ENCODE results near the gene PSMA7. TPM values are rescaled to one million over a fixed set of nuclear protein-coding genes. Genes with fewer than 3 reads are reported as not detected.
"Not testable (repeated sequence)": the region's sequence is repeated elsewhere in the genome, so short reads cannot be mapped to it uniquely, and the experiment has no call there.

PSMA7 gene
- total RNA-seq, 4 donors from 2014 or later = 632 to 1,338 (median 1,003) TPM

GRCh38 chr20:62117658-62118057 lies 25.5 kb downstream of the PSMA7 start:
- intact Hi-C loops (cut with DNase I; ENCODE audit: low total_unique reads) (loop anchor here (2.0 kb wide), 1 partner anchor 107 kb away; no protein-coding TSS in a partner anchor), in situ Hi-C loops (cut with MboI; ENCODE audit: low sequenced_read_pairs in 4 of 4) (loop anchor here in 1 of 4 donors (5.0 kb wide), 1 partner anchor 40 kb away; no protein-coding TSS in a partner anchor)
- H3K4me1 ChIP-seq = peaks cover 33 to 40% of the 10 kb centered on the region in 2 donors
- H3K9me3 ChIP-seq = no peaks in the 10 kb centered on the region
- DNase-seq (peak; percentile 61 to 71), ATAC-seq (no peak)
- no peak overlapping the region for H3K4me3 ChIP-seq
- no peak for TF ChIP-seq CTCF (IDR thresholded peaks at IDR 0.05 in 4 of 5, conservative IDR thresholded peaks at IDR 0.05 in 1 of 5)
- peak; percentile 41 to 45 for TF ChIP-seq POLR2A (IDR thresholded peaks at IDR 0.05)
- peak overlapping the region; percentile 35 to 95 (median 76) for H3K27ac ChIP-seq
- H3K36me3 ChIP-seq = no peaks in the 10 kb centered on the region
- H3K27me3 ChIP-seq = no peaks in the 10 kb centered on the region

DNA sequence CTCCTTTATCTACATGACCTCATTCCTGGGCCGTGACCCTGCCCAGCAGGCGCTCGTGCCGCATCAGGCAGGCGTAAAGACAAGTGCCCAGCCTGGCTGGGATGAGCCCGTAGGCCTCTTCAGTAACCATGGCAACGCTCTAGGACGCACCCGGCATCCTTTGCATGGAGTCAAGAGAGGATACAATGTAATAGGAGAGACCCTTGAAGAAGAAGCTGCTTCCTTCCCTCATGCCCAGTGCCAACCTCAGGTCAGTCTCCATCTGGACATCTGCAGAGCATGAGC lies 25.9 kb downstream of the PSMA7 start:
- H3K4me3 ChIP-seq = no peak overlapping the region
- DNase-seq (no peak), ATAC-seq (no peak)
- no peaks in the 10 kb centered on the region for H3K36me3 ChIP-seq
- peaks cover 33 to 40% of the 10 kb centered on the region in 2 donors for H3K4me1 ChIP-seq
- TF ChIP-seq POLR2A (IDR thresholded peaks at IDR 0.05) (no peak), CTCF (IDR thresholded peaks at IDR 0.05 in 4 of 5, conservative IDR thresholded peaks at IDR 0.05 in 1 of 5) (no peak)
- in situ Hi-C loops (cut with MboI; ENCODE audit: low sequenced_read_pairs in 4 of 4) = loop anchor here in 1 of 4 donors (5.0 kb wide), 1 partner anchor 40 kb away; no protein-coding TSS in a partner anchor
- intact Hi-C loops (cut with DNase I; ENCODE audit: low total_unique reads) = no loop called here
- no peaks in the 10 kb centered on the region for H3K27me3 ChIP-seq
- peaks cover 0 to 2% (median 0%) of the 10 kb centered on the region in 3 donors for H3K9me3 ChIP-seq
- H3K27ac ChIP-seq = no peak overlapping the region

DNA sequence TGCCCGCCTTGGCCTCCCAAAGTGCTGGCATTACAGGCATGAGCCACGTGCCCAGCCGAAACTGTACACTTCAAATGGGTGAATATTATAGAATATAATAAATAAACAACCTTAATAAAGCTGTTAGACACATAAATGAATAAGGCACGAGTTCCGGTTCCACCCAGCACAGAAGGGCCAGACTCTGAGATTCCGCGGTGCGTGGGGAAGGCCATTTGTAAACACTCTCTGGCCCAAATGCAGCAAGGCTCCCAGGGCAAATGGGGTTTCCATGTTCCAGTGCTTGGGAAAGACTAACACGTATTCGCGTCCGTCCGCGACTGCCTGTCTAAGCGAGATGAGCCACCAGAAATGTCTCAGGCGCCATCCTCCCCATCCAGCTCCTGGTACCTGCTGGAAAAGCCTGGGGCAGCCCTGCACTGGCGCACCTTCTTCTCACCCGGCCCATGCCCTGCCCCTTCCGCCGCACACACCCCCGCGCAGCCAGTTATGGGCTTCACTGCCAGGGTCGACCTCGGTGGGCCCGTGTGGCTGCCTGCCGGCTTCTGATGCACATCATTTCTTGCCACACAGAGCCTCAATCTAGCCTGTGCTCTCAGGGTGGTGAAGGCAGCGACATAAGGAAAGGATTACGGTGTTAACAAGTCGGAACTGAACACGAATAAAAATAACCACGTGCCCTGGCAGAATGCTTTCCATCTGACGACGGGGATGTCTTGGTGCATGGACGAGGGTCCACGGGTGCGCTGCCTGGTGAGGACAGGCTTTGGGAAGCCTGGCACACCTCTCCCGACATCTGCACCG lies 26.4 kb downstream of the PSMA7 start:
- TF ChIP-seq POLR2A (IDR thresholded peaks at IDR 0.05) = no peak
- TF ChIP-seq CTCF (IDR thresholded peaks at IDR 0.05 in 4 of 5, conservative IDR thresholded peaks at IDR 0.05 in 1 of 5) = no peak

DNA sequence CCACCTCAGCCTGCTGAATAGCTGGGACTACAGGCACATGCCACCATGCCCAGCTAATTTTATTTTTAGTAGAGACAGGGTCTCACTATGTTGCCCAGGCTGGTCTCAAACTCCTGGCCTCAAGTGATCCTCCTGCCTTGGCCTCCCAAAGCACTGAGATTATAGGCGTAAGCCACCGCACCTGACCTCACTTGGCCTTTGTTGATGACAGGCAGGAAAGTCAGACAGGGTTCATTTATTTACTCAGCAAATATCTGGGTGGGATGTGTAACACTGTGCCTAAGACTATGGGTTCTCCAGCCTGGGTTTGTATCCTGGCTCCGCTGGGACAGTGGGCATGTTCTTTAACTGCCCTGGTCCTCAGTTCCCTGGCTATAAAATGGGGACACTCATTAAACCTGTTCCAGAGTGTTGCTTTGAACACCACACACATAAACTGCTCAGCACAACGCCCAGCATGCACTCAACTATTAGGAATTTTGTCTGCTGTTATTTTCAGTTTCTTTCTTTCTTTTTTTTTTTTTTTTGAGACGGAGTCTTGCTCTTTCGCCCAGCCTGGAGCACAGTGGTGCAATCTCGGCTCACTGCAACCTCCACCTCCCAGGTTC lies 27.3 kb downstream of the PSMA7 start:
- intact Hi-C loops (cut with DNase I; ENCODE audit: low total_unique reads); H3K27ac ChIP-seq: not testable (repeated sequence)
- in situ Hi-C loops (cut with MboI; ENCODE audit: low sequenced_read_pairs in 4 of 4) = loop anchor here in 1 of 4 donors (5.0 kb wide), 1 partner anchor 39 kb away; no protein-coding TSS in a partner anchor

More for the DNA sequence above, 26.4 kb downstream of the PSMA7 start:
- Histone ChIP-seq H3K27ac (no peak overlapping the region), H3K36me3 (no peaks in the 10 kb centered on the region), H3K4me3 (no peak overlapping the region), H3K4me1 (peaks cover 33 to 40% of the 10 kb centered on the region in 2 donors), H3K27me3 (no peaks in the 10 kb centered on the region), H3K9me3 (peaks cover 0 to 5% (median 0%) of the 10 kb centered on the region in 3 donors)
- no peak for ATAC-seq
- intact Hi-C loops (cut with DNase I; ENCODE audit: low total_unique reads) = no loop called here
- no peak for DNase-seq
- in situ Hi-C loops (cut with MboI; ENCODE audit: low sequenced_read_pairs in 4 of 4) = loop anchor here in 1 of 4 donors (5.0 kb wide), 1 partner anchor 39 kb away; no protein-coding TSS in a partner anchor

DNA sequence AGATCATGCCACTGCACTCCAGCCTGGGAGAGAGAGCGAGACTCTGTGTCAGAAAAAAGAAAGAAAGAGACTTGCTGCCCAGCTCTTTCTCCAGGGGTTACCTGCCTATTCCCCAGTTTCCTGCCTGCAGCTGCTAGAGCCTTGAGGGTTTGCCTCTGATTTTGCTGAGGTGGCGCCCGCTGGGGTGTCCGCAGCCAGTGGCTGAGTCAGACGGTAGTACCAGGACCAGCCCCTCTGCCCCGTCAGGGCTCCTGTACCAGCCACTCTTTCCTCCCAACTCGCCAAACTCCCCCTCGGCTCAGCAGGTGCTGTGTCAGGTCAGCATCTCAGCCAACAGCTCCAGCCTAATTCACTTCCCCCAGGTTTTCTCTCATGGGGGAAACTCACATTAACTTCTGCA lies 28.3 kb downstream of the PSMA7 start:
- TF ChIP-seq CTCF (IDR thresholded peaks at IDR 0.05 in 4 of 5, conservative IDR thresholded peaks at IDR 0.05 in 1 of 5) (no peak), POLR2A (IDR thresholded peaks at IDR 0.05) (no peak)
- in situ Hi-C loops (cut with MboI; ENCODE audit: low sequenced_read_pairs in 4 of 4) = loop anchor here in 1 of 4 donors (5.0 kb wide), 1 partner anchor 38 kb away; no protein-coding TSS in a partner anchor
- Histone ChIP-seq H3K9me3 (peaks cover 0 to 5% (median 0%) of the 10 kb centered on the region in 3 donors), H3K27me3 (no peaks in the 10 kb centered on the region), H3K27ac (no peak overlapping the region), H3K4me1 (peaks cover 20 to 26% of the 10 kb centered on the region in 2 donors), H3K4me3 (no peak overlapping the region), H3K36me3 (no peaks in the 10 kb centered on the region)
- intact Hi-C loops (cut with DNase I; ENCODE audit: low total_unique reads) = no loop called here
- ATAC-seq (no peak), DNase-seq (no peak)

More for the DNA sequence above, 27.3 kb downstream of the PSMA7 start:
- not testable (repeated sequence) for H3K4me3 ChIP-seq, ATAC-seq, H3K36me3 ChIP-seq, H3K9me3 ChIP-seq, DNase-seq, H3K27me3 ChIP-seq
- peaks cover 29 to 36% of the 10 kb centered on the region in 2 donors for H3K4me1 ChIP-seq

All from gastrocnemius medialis (tissue), 4 donors.